Naive thymus-derived CD4-positive, alpha-beta T cell (primary cell): ENCODE measurements around the gene CORO2B. TPM values are rescaled to one million over a fixed set of nuclear protein-coding genes. Genes with fewer than 3 reads are reported as not detected.

Experiments used
- ATAC-seq: fragments of 150-1000 bp; cut with Tn5 transposase; 2 replicates; pipeline ENCODE4 v1.10.0; 2021; ENCODE audit warnings: mild to moderate bottlenecking, moderate library complexity
- CTCF ChIA-PET: fragments of 350-600 bp; sonication (Branson Sonifier 250); formaldehyde crosslinking; loops from one replicate; lab custom pipeline; 2021; ENCODE audit warnings: antibody characterized with exemption; lab: Charles Lee
- POLR2A ChIA-PET: fragments of 350-600 bp; sonication (Branson Sonifier 250); formaldehyde crosslinking; loops from one replicate; lab custom pipeline; 2021; ENCODE audit warnings: antibody characterized with exemption, inconsistent platforms; lab: Charles Lee
- DNase-seq, 9 donors: peaks; one replicate each; pipeline versions ENCODE4 v3.0.0 to v3.0.0-alpha.2; 2020 to 2022; ENCODE audit warnings: mixed read lengths in 1 of 9
- H3K27ac ChIP-seq: one replicate; pipeline ENCODE4 v1.7.0; 2013; ENCODE audit warnings: mild to moderate bottlenecking, low read depth, low read length, moderate library complexity
- H3K27me3 ChIP-seq, 2 donors: one replicate each; pipeline ENCODE4 v1.7.0; 2013; ENCODE audit warnings: low read length in 2 of 2, mild to moderate bottlenecking in 2 of 2, moderate library complexity in 2 of 2; ENCODE audit not compliant: control insufficient read depth in 2 of 2, insufficient read depth in 2 of 2
- H3K36me3 ChIP-seq, 3 experiments: 1 replicate in 2 of 3; 2 replicates in 1 of 3; pipeline ENCODE4 v1.7.0; 2013; ENCODE audit warnings: low read length in 3 of 3, mild to moderate bottlenecking in 3 of 3, moderate library complexity in 1 of 3; ENCODE audit not compliant: insufficient read depth in 3 of 3, control insufficient read depth in 2 of 3
- H3K4me1 ChIP-seq, 2 donors: one replicate each; pipeline ENCODE4 v1.7.0; 2013; ENCODE audit warnings: low read length in 2 of 2, mild to moderate bottlenecking in 2 of 2, moderate library complexity in 1 of 2; ENCODE audit not compliant: control insufficient read depth in 2 of 2, insufficient read depth in 2 of 2
- H3K4me3 ChIP-seq: 2 replicates; pipeline ENCODE4 v1.7.0; 2013; ENCODE audit warnings: mild to moderate bottlenecking, low read length
- H3K9me3 ChIP-seq, 3 experiments: 1 replicate in 2 of 3; 2 replicates in 1 of 3; pipeline ENCODE4 v1.7.0; 2013; ENCODE audit warnings: low read length in 3 of 3; ENCODE audit not compliant: control insufficient read depth in 2 of 3
- H3K27ac Mint-ChIP-seq, 9 donors: one replicate each; pipeline ENCODE4 v1.8.0; 2020 to 2022; ENCODE audit warnings: mixed read lengths in 9 of 9, mild to moderate bottlenecking in 8 of 9, moderate library complexity in 5 of 9, inconsistent platforms in 2 of 9
- H3K27me3 Mint-ChIP-seq, 5 donors: one replicate each; pipeline ENCODE4 v1.8.0; 2021 to 2022; ENCODE audit warnings: mixed read lengths in 5 of 5, mild to moderate bottlenecking in 1 of 5
- H3K36me3 Mint-ChIP-seq, 5 donors: one replicate each; pipeline ENCODE4 v1.8.0; 2020 to 2022; ENCODE audit warnings: mixed read lengths in 5 of 5, mild to moderate bottlenecking in 3 of 5, inconsistent platforms in 1 of 5
- H3K4me1 Mint-ChIP-seq, 7 donors: one replicate each; pipeline ENCODE4 v1.8.0; 2020 to 2022; ENCODE audit warnings: mixed read lengths in 7 of 7, mild to moderate bottlenecking in 3 of 7, inconsistent platforms in 1 of 7
- H3K4me3 Mint-ChIP-seq, 10 donors: one replicate each; pipeline ENCODE4 v1.8.0; 2020 to 2022; ENCODE audit warnings: mild to moderate bottlenecking in 10 of 10, mixed read lengths in 10 of 10, moderate library complexity in 6 of 10, inconsistent platforms in 2 of 10
- H3K9me3 Mint-ChIP-seq, 11 donors: one replicate each; pipeline ENCODE4 v1.8.0; 2020 to 2022; ENCODE audit warnings: mixed read lengths in 11 of 11, mild to moderate bottlenecking in 4 of 11, inconsistent platforms in 1 of 11, moderate library complexity in 1 of 11
- intact Hi-C, 2 donors: fragments of 100-400 bp; cut with micrococcal nuclease; formaldehyde crosslinking; loops; one replicate each; pipeline ENCODE4 v1.15.1; 2023
- polyA plus RNA-seq, 2 donors: library from polyadenylated mRNA; unstranded; fragments of 300-500 nt; fragmentation: Illumina TruSeq; gene quantifications; one replicate each; pipeline ENCODE4 v1.2.3, GENCODE V29; 2021
- total RNA-seq, 6 experiments: library from RNA in 5 of 6; stranded (reverse) in 5 of 6; gene quantifications; 1 replicate in 5 of 6; 2 replicates in 1 of 6; pipeline ENCODE4 v1.2.3 and lab custom pipeline; 2021 to 2026

Gene CORO2B
- total and polyA plus RNA-seq, 7 experiments from 2014 or later, result 0.15 TPM; not detected in 6

DNA sequence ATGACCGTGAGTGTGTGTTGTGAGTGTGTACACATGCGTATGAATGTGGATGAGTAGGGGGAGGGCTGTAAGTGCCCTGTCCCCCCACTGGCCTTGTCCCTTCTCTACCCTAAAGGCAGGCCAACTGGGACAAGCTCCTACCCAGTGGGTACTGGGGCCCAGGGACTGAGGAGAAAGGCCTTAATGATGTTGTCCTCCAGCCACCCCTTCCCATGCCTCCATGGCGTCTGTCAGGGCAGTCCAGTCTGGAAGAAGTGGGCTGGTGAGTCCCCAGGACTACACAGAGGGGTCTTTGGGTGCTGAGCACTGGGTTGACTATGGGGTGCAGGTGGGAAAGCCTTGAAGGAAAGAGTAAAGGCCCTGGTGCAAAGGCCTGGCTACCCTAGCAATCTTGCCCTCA, 16.9 kb upstream of the CORO2B start:
- intact Hi-C loops, result no loop called here
- H3K9me3 ChIP-seq, result no peaks in the 10 kb centered on the region

DNA sequence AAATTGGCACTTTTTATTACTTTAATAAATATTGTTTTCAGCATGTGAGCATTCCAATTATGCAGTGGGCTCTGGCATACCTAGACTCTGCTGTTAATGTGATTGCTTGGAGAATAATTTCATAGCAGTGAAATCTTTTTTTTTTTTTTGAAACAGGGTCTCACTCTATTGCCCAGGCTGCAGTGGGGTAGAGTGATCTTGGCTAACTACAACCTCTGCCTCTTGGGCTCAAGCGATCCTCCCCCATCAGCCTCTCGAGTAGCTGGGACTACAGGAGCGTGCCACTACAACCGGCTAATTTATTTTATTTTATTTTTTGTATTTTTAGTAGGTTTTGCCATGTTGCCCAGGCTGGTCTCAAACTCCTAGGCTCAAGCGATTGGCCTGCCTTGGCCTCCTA, 14.6 kb upstream of the CORO2B start:
- Mint-ChIP-seq H3K27me3 (peaks cover 27 to 55% (median 38%) of the 10 kb centered on the region in 5 donors), H3K9me3 (peaks cover 0 to 2% (median 0%) of the 10 kb centered on the region in 11 donors), H3K36me3 (no peaks in the 10 kb centered on the region), H3K4me1 (peaks cover 8 to 16% (median 13%) of the 10 kb centered on the region in 7 donors), H3K4me3 (no peak overlapping the region), H3K27ac (no peak overlapping the region)
- ChIA-PET CTCF (no interaction called here), POLR2A (no interaction called here)
- Histone ChIP-seq H3K4me3 (no peak overlapping the region), H3K4me1 (peaks cover under 1 to 8% of the 10 kb centered on the region in 2 donors), H3K27ac (no peak overlapping the region), H3K27me3 (peaks cover 0 to 4% of the 10 kb centered on the region in 2 donors), H3K36me3 (no peaks in the 10 kb centered on the region), H3K9me3 (no peaks in the 10 kb centered on the region)
- DNase-seq (no peak), ATAC-seq (no peak)
- intact Hi-C loops, result no loop called here

More for the DNA sequence above, 16.9 kb upstream of the CORO2B start:
- ChIA-PET POLR2A (no interaction called here), CTCF (interaction anchor here (0.6 to 1.8 kb wide), 4 partner anchors 9 to 318 kb away, joined by 3 to 5 read pairs (median 3); no protein-coding TSS in a partner anchor)
- Mint-ChIP-seq H3K36me3 (no peaks in the 10 kb centered on the region), H3K27me3 (peaks cover 37 to 64% (median 41%) of the 10 kb centered on the region in 5 donors), H3K27ac (no peak overlapping the region), H3K9me3 (peaks cover 0 to 2% (median 0%) of the 10 kb centered on the region in 11 donors), H3K4me1 (peaks cover 14 to 22% (median 17%) of the 10 kb centered on the region in 7 donors), H3K4me3 (no peak overlapping the region)
- no peak overlapping the region for H3K27ac ChIP-seq
- peaks cover 4 to 9% of the 10 kb centered on the region in 2 donors for H3K4me1 ChIP-seq
- H3K4me3 ChIP-seq, result no peak overlapping the region
- H3K36me3 ChIP-seq, result no peaks in the 10 kb centered on the region
- ATAC-seq (no peak), DNase-seq (peak in 1 of 9 donors; percentile 16)
- peaks cover 0 to 4% of the 10 kb centered on the region in 2 donors for H3K27me3 ChIP-seq

DNA sequence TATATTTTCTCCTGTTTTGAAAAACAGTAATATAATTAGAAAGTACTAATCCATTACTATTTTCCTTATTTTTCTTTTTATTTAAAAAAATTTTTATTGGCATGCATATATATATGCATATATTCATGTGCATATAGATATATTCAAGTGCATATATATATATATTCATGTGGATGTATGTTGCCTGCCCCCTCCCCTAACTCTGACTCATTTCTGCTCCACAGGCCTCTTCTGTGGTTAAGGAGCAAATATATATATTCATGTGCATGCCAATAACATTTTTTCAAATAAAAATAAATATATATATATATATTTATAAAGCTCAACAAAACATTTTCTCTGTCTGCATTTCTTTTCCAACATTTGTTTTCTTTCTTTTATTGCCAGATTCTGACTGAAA, 13.6 kb upstream of the CORO2B start:
- H3K27ac ChIP-seq, result no peak overlapping the region
- Mint-ChIP-seq H3K27me3 (peaks cover 23 to 53% (median 38%) of the 10 kb centered on the region in 5 donors), H3K36me3 (no peaks in the 10 kb centered on the region), H3K27ac (no peak overlapping the region), H3K4me3 (no peak overlapping the region), H3K4me1 (peaks cover 0 to 5% (median 3%) of the 10 kb centered on the region in 7 donors), H3K9me3 (no peaks in the 10 kb centered on the region)
- intact Hi-C loops, result no loop called here
- H3K4me1 ChIP-seq, result no peaks in the 10 kb centered on the region
- DNase-seq (no peak), ATAC-seq (no peak)
- POLR2A ChIA-PET, result no interaction called here
- no peaks in the 10 kb centered on the region for H3K27me3 ChIP-seq
- no peaks in the 10 kb centered on the region for H3K9me3 ChIP-seq
- H3K36me3 ChIP-seq, result no peaks in the 10 kb centered on the region
- no peak overlapping the region for H3K4me3 ChIP-seq
- CTCF ChIA-PET, result no interaction called here

DNA sequence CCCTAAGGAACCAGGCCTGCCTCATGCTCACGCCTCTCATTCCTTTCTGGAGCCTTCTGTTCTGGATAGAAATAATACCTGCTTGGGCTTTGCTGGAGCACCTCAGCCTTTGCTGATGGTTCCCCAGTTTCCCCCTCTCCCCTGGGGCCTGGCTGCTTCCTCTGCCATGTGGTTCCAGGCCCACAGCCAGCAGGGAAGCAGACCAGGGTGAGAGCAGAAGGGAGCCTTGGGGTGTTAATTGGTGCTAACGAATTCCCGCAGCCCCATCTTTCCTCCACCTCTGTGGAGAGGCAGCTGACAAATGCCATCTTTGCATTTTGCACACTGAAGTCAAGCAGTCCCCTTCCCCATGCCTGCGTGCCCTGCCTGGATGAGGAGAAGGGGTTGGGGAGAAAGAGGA, 13.1 kb upstream of the CORO2B start:
- no peak for DNase-seq
- ChIA-PET POLR2A (no interaction called here), CTCF (no interaction called here)
- Histone ChIP-seq H3K27me3 (no peaks in the 10 kb centered on the region), H3K27ac (no peak overlapping the region), H3K9me3 (no peaks in the 10 kb centered on the region), H3K4me1 (no peaks in the 10 kb centered on the region), H3K36me3 (no peaks in the 10 kb centered on the region), H3K4me3 (no peak overlapping the region)
- ATAC-seq, result no peak
- Mint-ChIP-seq H3K9me3 (no peaks in the 10 kb centered on the region), H3K36me3 (no peaks in the 10 kb centered on the region), H3K27me3 (peaks cover 22 to 52% (median 36%) of the 10 kb centered on the region in 5 donors), H3K4me3 (no peak overlapping the region), H3K4me1 (peaks cover 0 to under 1% (median 0%) of the 10 kb centered on the region in 7 donors), H3K27ac (no peak overlapping the region)
- intact Hi-C loops, result no loop called here

DNA sequence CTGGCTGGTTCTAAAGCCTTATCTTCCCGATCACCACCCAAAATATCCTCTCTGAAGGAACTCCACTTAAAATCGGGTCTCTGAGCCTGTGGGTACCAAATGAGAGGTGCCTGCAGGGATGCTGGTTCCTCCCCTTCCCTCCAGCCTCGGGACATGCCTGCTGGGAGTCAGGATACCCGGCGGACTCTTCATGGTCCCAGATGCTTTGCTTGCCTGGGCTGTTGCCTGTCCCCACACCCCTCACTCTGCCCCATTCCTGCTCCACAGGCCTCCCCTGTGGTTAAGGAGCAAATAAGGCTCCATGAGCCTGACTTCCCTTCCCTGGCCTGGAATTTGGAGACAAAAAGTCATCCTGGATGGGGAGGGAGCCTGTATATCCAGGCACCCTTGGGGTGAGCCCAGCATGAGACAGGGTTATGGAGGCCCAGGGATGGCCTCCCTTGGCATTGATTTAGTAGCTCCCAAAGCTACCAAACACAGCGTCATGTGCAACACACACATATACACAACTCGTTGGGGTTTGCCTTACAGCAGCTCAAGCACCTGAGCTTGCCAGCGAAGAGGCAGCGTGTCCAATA, 12.3 kb upstream of the CORO2B start:
- Histone ChIP-seq H3K36me3 (no peaks in the 10 kb centered on the region), H3K4me1 (no peaks in the 10 kb centered on the region), H3K27me3 (no peaks in the 10 kb centered on the region), H3K4me3 (no peak overlapping the region), H3K9me3 (no peaks in the 10 kb centered on the region), H3K27ac (no peak overlapping the region)
- no peak for DNase-seq
- POLR2A ChIA-PET, result no interaction called here
- no peak overlapping the region for H3K27ac Mint-ChIP-seq
- no peaks in the 10 kb centered on the region for H3K36me3 Mint-ChIP-seq
- peaks cover 20 to 53% (median 41%) of the 10 kb centered on the region in 5 donors for H3K27me3 Mint-ChIP-seq
- H3K4me1 Mint-ChIP-seq, result no peaks in the 10 kb centered on the region
- no peak overlapping the region for H3K4me3 Mint-ChIP-seq
- CTCF ChIA-PET, result no interaction called here
- intact Hi-C loops, result no loop called here
- no peaks in the 10 kb centered on the region for H3K9me3 Mint-ChIP-seq
- no peak for ATAC-seq

DNA sequence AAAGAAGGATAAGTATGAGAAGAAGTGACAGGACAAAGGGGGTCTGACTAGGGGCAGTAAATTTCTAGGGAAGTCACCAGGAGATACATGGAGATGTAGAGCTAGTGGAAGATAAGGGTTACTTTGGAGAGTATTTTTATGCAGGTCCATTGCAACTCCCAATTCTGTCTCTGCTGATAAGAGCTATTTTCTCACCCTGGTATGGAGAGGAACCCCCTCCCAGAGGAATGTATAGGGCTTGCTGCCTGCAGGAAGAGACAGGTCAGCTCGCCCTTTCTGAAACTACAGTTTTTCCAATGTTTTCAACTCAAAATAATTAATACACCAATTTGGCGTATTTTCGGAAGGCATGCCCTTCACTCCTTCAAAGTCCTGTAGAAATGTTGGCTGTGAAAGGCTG, 11.4 kb upstream of the CORO2B start:
- Histone ChIP-seq H3K27ac (no peak overlapping the region), H3K4me1 (no peaks in the 10 kb centered on the region), H3K4me3 (no peak overlapping the region), H3K27me3 (no peaks in the 10 kb centered on the region), H3K9me3 (no peaks in the 10 kb centered on the region), H3K36me3 (no peaks in the 10 kb centered on the region)
- intact Hi-C loops, result no loop called here
- Mint-ChIP-seq H3K4me1 (no peaks in the 10 kb centered on the region), H3K27me3 (peaks cover 19 to 53% (median 42%) of the 10 kb centered on the region in 5 donors), H3K27ac (no peak overlapping the region), H3K4me3 (no peak overlapping the region), H3K36me3 (no peaks in the 10 kb centered on the region), H3K9me3 (no peaks in the 10 kb centered on the region)
- ATAC-seq (no peak), DNase-seq (no peak)
- ChIA-PET CTCF (no interaction called here), POLR2A (no interaction called here)

DNA sequence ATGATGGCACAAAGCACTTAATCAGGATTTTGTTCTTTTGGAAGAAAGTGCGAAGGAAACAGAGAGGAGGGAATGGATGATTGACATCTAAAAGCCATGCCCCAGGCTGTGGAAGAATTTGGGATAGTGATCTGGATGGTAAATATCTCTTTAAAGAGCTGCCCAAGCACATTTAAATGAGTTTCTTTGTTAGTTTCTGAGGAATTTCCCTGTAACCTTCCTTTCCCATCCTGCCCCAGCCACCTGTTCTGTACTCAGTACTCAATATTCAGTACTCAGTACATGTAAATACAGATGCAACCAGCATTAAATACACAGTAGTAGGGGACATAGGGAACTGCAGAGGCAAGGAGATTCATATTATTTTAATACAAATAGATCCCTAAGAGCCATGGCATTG, 7.8 kb upstream of the CORO2B start:
- POLR2A ChIA-PET, result no interaction called here
- H3K36me3 Mint-ChIP-seq, result peaks cover 0 to 6% (median 0%) of the 10 kb centered on the region in 5 donors
- H3K4me1 Mint-ChIP-seq, result peaks cover 0 to 5% (median 0%) of the 10 kb centered on the region in 7 donors

More for the DNA sequence above, 7.8 kb upstream of the CORO2B start:
- Mint-ChIP-seq H3K27ac (no peak overlapping the region), H3K27me3 (peaks cover 43 to 77% (median 65%) of the 10 kb centered on the region in 5 donors), H3K4me3 (no peak overlapping the region), H3K9me3 (no peaks in the 10 kb centered on the region)
- Histone ChIP-seq H3K27ac (no peak overlapping the region), H3K27me3 (no peaks in the 10 kb centered on the region), H3K4me3 (no peak overlapping the region), H3K9me3 (no peaks in the 10 kb centered on the region), H3K36me3 (no peaks in the 10 kb centered on the region), H3K4me1 (no peaks in the 10 kb centered on the region)
- CTCF ChIA-PET, result interaction anchor here (1.5 kb wide), 1 partner anchor 10 kb away, joined by 4 read pairs; no protein-coding TSS in a partner anchor
- intact Hi-C loops, result no loop called here
- no peak for ATAC-seq
- no peak for DNase-seq
